ENCODE results near the gene INSYN2B. TPM values are rescaled to one million over a fixed set of nuclear protein-coding genes. Genes with fewer than 3 reads are reported as not detected.

Gene INSYN2B
- total and polyA plus RNA-seq, 2 experiments from 2014 or later, result not detected

GRCh38 chr5:169921384-169921783 lies 58.9 kb downstream of the INSYN2B start:
- H3F3A ChIP-seq (replicated peaks; ENCODE audit: low read depth), result no peaks in the 10 kb centered on the region
- peak; percentile 47 for DNase-seq (ENCODE audit: low spot score)
- H3K27ac ChIP-seq (ENCODE audit: low read depth), result no peak overlapping the region
- Mint-ChIP-seq H3K9me3 (no peaks in the 10 kb centered on the region), H3K27ac (no peak overlapping the region; the same call in 1 of the 2 replicates), H3K4me3 (no peak overlapping the region), H3K4me1 (peaks cover 11% of the 10 kb centered on the region), H3K36me3 (ENCODE audit: low read depth) (no peaks in the 10 kb centered on the region), H3K27me3 (ENCODE audit: insufficient read depth, low read depth, poor library complexity) (peaks cover 4% of the 10 kb centered on the region)
- no peak overlapping the region for H3K4me2 ChIP-seq
- no peak overlapping the region for H2AFZ ChIP-seq
- no peaks in the 10 kb centered on the region for H3K36me3 ChIP-seq (ENCODE audit: insufficient read depth)
- H3K79me2 ChIP-seq (replicated peaks; ENCODE audit: insufficient read depth), result no peaks in the 10 kb centered on the region
- ATAC-seq, result peak; percentile 36; the same call in 1 of the 3 replicates
- H3K27me3 ChIP-seq (ENCODE audit: insufficient read depth), result no peaks in the 10 kb centered on the region
- no peaks in the 10 kb centered on the region for H4K20me1 ChIP-seq (replicated peaks; ENCODE audit: insufficient read depth)
- no peak for TF ChIP-seq EZH2phosphoT487 (IDR thresholded peaks at IDR 0.05; ENCODE audit: unreplicated experiment)
- TF ChIP-seq, protein P1, sequence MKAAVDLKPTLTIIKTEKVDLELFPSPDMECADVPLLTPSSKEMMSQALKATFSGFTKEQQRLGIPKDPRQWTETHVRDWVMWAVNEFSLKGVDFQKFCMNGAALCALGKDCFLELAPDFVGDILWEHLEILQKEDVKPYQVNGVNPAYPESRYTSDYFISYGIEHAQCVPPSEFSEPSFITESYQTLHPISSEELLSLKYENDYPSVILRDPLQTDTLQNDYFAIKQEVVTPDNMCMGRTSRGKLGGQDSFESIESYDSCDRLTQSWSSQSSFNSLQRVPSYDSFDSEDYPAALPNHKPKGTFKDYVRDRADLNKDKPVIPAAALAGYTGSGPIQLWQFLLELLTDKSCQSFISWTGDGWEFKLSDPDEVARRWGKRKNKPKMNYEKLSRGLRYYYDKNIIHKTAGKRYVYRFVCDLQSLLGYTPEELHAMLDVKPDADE (IDR thresholded peaks at IDR 0.05), result no peak
- no peak for TF ChIP-seq ZNF331 (CRISPR knock-in tag; IDR thresholded peaks at IDR 0.05; ENCODE audit: low read depth)
- TF ChIP-seq STAT1 (IDR thresholded peaks at IDR 0.05; ENCODE audit: unreplicated experiment), result no peak
- TF ChIP-seq POLR2AphosphoS5 (IDR thresholded peaks at IDR 0.05; ENCODE audit: low read depth), result no peak
- no peak for TF ChIP-seq ZNF114 (CRISPR knock-in tag; IDR thresholded peaks at IDR 0.05)
- no peak for TF ChIP-seq NANOG (IDR thresholded peaks at IDR 0.05; ENCODE audit: borderline replicate concordance)
- no peak for TF ChIP-seq JUNB (IDR thresholded peaks at IDR 0.05; ENCODE audit: unreplicated experiment)
- no peak overlapping the region for H3K4me3 ChIP-seq
- H3K4me1 ChIP-seq (ENCODE audit: insufficient read depth), result no peaks in the 10 kb centered on the region; the same call in 1 of the 2 replicates
- H3K9me2 ChIP-seq (ENCODE audit: insufficient read depth), result no peaks in the 10 kb centered on the region

- Mint-ChIP-seq H3K36me3 (ENCODE audit: low read depth) (no peaks in the 10 kb centered on the region), H3K4me1 (peaks cover 11% of the 10 kb centered on the region), H3K27me3 (ENCODE audit: insufficient read depth, low read depth, poor library complexity) (peaks cover 3% of the 10 kb centered on the region), H3K27ac (no peak overlapping the region), H3K9me3 (no peaks in the 10 kb centered on the region), H3K4me3 (no peak overlapping the region)
- Histone ChIP-seq H3K36me3 (ENCODE audit: insufficient read depth) (no peaks in the 10 kb centered on the region), H3K79me2 (replicated peaks; ENCODE audit: insufficient read depth) (no peaks in the 10 kb centered on the region), H2AFZ (no peak overlapping the region), H3K27ac (ENCODE audit: low read depth) (no peak overlapping the region), H3K4me2 (no peak overlapping the region), H4K20me1 (replicated peaks; ENCODE audit: insufficient read depth) (no peaks in the 10 kb centered on the region), H3K9me2 (ENCODE audit: insufficient read depth) (no peaks in the 10 kb centered on the region), H3F3A (replicated peaks; ENCODE audit: low read depth) (no peaks in the 10 kb centered on the region), H3K4me1 (ENCODE audit: insufficient read depth) (no peaks in the 10 kb centered on the region; the same call in 1 of the 2 replicates), H3K4me3 (no peak overlapping the region), H3K27me3 (ENCODE audit: insufficient read depth) (no peaks in the 10 kb centered on the region)
- ATAC-seq (no peak), DNase-seq (ENCODE audit: low spot score) (no peak)
- TF ChIP-seq POLR2AphosphoS5 (IDR thresholded peaks at IDR 0.05; ENCODE audit: low read depth), result no peak
- no peak for TF ChIP-seq JUNB (IDR thresholded peaks at IDR 0.05; ENCODE audit: unreplicated experiment)
- TF ChIP-seq, protein P2, sequence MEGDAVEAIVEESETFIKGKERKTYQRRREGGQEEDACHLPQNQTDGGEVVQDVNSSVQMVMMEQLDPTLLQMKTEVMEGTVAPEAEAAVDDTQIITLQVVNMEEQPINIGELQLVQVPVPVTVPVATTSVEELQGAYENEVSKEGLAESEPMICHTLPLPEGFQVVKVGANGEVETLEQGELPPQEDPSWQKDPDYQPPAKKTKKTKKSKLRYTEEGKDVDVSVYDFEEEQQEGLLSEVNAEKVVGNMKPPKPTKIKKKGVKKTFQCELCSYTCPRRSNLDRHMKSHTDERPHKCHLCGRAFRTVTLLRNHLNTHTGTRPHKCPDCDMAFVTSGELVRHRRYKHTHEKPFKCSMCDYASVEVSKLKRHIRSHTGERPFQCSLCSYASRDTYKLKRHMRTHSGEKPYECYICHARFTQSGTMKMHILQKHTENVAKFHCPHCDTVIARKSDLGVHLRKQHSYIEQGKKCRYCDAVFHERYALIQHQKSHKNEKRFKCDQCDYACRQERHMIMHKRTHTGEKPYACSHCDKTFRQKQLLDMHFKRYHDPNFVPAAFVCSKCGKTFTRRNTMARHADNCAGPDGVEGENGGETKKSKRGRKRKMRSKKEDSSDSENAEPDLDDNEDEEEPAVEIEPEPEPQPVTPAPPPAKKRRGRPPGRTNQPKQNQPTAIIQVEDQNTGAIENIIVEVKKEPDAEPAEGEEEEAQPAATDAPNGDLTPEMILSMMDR (conservative IDR thresholded peaks at IDR 0.05; ENCODE audit: low read depth in 2 of 2), result no peak
- no peak for TF ChIP-seq ZNF114 (CRISPR knock-in tag; IDR thresholded peaks at IDR 0.05)
- TF ChIP-seq STAT1 (IDR thresholded peaks at IDR 0.05; ENCODE audit: unreplicated experiment), result no peak
- TF ChIP-seq NANOG (IDR thresholded peaks at IDR 0.05; ENCODE audit: borderline replicate concordance), result no peak
- no peak for TF ChIP-seq EZH2 (IDR thresholded peaks at IDR 0.05; ENCODE audit: low read depth, unreplicated experiment)
- no peak for TF ChIP-seq CREB1 (CRISPR knock-in tag; IDR thresholded peaks at IDR 0.05; ENCODE audit: low read depth)
- TF ChIP-seq, protein P1 (IDR thresholded peaks at IDR 0.05), result no peak
- TF ChIP-seq EZH2phosphoT487 (IDR thresholded peaks at IDR 0.05; ENCODE audit: unreplicated experiment), result no peak
Observed at GRCh38 chr5:169920474-169920873, 59.8 kb downstream of the INSYN2B start.
